Parathyroid adenoma (tissue), 2 donors: ENCODE results near the gene WDR33.
"Not testable (repeated sequence)": the region's sequence is repeated elsewhere in the genome, so short reads cannot be mapped to it uniquely, and the experiment has no call there.

Experiments
- H2AFZ ChIP-seq: fragments of 300-600 bp; sonication (generic); one replicate; pipeline ENCODE4 v1.7.0; 2017; ENCODE audit warnings: antibody characterized with exemption, mild to moderate bottlenecking
- H3K27ac ChIP-seq: fragments of 300-600 bp; sonication (generic); one replicate; pipeline ENCODE4 v1.7.0; 2017
- H3K27me3 ChIP-seq: fragments of 300-600 bp; sonication (generic); one replicate; pipeline ENCODE4 v1.7.0; 2017; ENCODE audit warnings: low read length; ENCODE audit not compliant: control insufficient read depth, insufficient read depth
- H3K36me3 ChIP-seq: fragments of 300-600 bp; sonication (generic); one replicate; pipeline ENCODE4 v1.7.0; 2017; ENCODE audit warnings: low read length; ENCODE audit not compliant: control insufficient read depth, insufficient read depth
- H3K4me1 ChIP-seq: fragments of 300-600 bp; sonication (generic); one replicate; pipeline ENCODE4 v1.7.0; 2017; ENCODE audit warnings: control low read depth
- H3K4me2 ChIP-seq: fragments of 300-600 bp; sonication (generic); one replicate; pipeline ENCODE4 v1.7.0; 2017; ENCODE audit warnings: low read length
- H3K4me3 ChIP-seq: fragments of 300-600 bp; sonication (generic); one replicate; pipeline ENCODE4 v1.7.0; 2017; ENCODE audit warnings: low read depth, low read length
- H3K79me2 ChIP-seq: fragments of 300-600 bp; sonication (generic); one replicate; pipeline ENCODE4 v1.7.0; 2017; ENCODE audit warnings: control low read depth
- H3K9ac ChIP-seq: fragments of 300-600 bp; sonication (generic); one replicate; pipeline ENCODE4 v1.7.0; 2017; ENCODE audit warnings: mild to moderate bottlenecking
- H3K9me3 ChIP-seq: fragments of 300-600 bp; sonication (generic); one replicate; pipeline ENCODE4 v1.7.0; 2017; ENCODE audit warnings: low read length; ENCODE audit not compliant: control insufficient read depth
- TF ChIP-seq, protein P1 (sequence below): fragments of 300-600 bp; sonication (generic); IDR thresholded peaks from one replicate; pipeline ENCODE4 v1.7.0; 2017; ENCODE audit warnings: antibody characterized with exemption, mild to moderate bottlenecking
- donor health status: primary hyperparathyroidism.

WDR33 gene

DNA sequence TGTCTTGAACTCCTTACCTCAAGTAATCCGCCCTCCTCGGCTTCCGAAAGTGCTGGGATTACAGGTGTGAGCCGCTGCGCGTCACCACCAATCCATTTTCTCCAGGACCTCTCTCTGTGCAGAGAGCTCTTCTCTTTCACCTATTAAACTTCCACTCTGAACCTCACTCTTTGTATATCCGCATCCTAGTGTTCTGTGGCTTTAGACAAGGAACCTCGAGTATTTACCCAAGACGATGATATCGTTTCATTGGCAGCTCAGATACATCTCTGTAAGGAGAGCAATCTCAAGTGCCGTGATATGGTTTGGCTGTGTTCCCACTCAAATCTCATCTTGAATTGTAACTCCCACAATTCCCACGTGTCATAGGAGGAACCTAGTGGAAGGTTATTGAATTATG lies 15.1 kb upstream of the WDR33 start:
- TF ChIP-seq, protein P1, sequence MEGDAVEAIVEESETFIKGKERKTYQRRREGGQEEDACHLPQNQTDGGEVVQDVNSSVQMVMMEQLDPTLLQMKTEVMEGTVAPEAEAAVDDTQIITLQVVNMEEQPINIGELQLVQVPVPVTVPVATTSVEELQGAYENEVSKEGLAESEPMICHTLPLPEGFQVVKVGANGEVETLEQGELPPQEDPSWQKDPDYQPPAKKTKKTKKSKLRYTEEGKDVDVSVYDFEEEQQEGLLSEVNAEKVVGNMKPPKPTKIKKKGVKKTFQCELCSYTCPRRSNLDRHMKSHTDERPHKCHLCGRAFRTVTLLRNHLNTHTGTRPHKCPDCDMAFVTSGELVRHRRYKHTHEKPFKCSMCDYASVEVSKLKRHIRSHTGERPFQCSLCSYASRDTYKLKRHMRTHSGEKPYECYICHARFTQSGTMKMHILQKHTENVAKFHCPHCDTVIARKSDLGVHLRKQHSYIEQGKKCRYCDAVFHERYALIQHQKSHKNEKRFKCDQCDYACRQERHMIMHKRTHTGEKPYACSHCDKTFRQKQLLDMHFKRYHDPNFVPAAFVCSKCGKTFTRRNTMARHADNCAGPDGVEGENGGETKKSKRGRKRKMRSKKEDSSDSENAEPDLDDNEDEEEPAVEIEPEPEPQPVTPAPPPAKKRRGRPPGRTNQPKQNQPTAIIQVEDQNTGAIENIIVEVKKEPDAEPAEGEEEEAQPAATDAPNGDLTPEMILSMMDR = no peak
- Histone ChIP-seq H3K79me2 (no peaks in the 10 kb centered on the region), H3K9ac (no peak overlapping the region), H3K27ac (no peak overlapping the region), H3K4me3 (no peak overlapping the region), H3K9me3 (no peaks in the 10 kb centered on the region), H3K27me3 (no peaks in the 10 kb centered on the region), H3K4me1 (no peaks in the 10 kb centered on the region), H3K36me3 (no peaks in the 10 kb centered on the region), H2AFZ (no peak overlapping the region), H3K4me2 (no peak overlapping the region)

DNA sequence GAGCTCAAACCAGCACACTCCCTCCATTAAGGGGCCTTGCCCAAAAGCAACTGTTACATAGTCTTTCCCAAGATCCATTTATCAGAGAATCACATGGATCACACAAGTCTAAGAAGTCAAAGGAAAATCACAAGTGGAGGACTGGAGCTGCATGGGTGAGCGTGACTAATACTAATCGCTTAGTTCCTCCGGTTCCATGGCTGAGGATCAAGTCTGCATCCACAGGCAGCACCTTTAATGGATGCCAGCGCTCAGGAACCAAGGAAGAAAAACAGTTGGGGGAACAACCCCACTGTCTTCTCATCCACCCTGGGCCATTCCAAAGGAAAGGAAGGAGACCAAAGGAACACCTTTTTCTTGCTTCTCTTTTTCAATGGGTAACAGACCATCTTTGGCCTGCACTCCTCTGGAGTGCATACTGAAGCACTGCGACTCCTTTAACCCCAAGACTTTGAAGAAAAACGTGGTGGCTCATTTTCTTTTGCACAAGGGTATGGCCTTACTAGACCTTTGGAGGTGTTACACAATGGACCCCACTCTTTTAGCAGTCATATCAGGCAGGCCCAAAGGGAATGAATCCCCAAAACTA lies 9.2 kb upstream of the WDR33 start:
- Histone ChIP-seq H2AFZ (no peak overlapping the region), H3K27ac (no peak overlapping the region), H3K79me2 (no peaks in the 10 kb centered on the region), H3K4me2 (no peak overlapping the region), H3K36me3 (no peaks in the 10 kb centered on the region), H3K27me3 (no peaks in the 10 kb centered on the region), H3K4me3 (no peak overlapping the region), H3K9ac (no peak overlapping the region), H3K9me3 (no peaks in the 10 kb centered on the region), H3K4me1 (no peaks in the 10 kb centered on the region)
- TF ChIP-seq, protein P1 = no peak

DNA sequence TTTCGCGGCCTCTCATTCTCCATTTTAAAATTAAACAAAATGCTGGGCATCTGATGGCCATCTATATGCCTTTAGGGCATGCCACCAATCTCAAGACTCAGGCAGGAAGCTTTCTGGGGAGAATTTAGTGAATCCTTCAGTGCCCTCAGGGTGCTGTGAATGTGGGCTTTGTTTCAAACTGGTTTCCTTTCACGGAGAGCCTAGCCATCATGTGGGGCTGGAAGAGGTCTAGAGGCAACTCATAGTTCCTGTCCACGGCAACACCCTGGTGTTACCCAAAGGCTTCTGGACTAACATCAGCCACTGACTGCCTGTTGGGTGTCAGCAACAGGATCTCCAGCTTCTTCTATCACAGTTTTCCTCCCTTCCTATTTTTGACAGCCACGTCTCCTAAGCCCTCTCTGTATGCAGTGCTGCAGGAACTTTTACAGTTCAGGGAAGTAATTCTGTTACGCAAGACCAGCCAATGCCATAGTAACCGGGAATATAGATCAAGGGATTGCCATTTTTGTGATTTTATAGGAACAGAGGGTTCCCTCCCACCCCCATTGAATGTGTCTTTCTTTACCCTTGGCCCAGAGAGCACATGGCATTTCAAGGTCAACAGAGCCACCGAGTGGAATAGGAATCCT lies 7.9 kb upstream of the WDR33 start:
- Histone ChIP-seq H3K9me3 (no peaks in the 10 kb centered on the region), H3K4me2 (no peak overlapping the region), H3K36me3 (no peaks in the 10 kb centered on the region), H3K27ac (no peak overlapping the region), H3K79me2 (no peaks in the 10 kb centered on the region), H3K4me1 (no peaks in the 10 kb centered on the region), H2AFZ (no peak overlapping the region), H3K4me3 (no peak overlapping the region), H3K9ac (no peak overlapping the region), H3K27me3 (no peaks in the 10 kb centered on the region)
- TF ChIP-seq, protein P1 = no peak

DNA sequence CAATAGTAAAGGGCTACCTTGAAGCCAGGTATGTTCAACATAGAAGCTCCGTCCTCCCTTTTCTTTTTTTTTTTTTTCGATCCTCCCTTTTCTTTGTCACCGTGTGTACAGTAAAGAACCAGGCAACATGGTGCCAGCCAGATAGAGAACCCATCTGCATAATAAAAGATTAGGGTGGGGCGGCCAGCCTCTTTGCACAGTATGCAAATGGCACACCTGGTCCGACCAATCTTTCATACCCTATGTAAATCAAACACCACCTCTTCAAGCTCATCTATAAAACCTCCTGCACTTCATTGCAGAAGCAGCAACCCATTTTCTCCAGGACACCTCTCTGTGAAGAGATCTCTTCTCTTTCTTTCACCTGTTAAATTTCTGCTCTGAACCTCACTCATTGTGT lies 7.3 kb upstream of the WDR33 start:
- TF ChIP-seq, protein P1 = no peak
- Histone ChIP-seq H3K36me3 (no peaks in the 10 kb centered on the region), H3K79me2 (no peaks in the 10 kb centered on the region), H3K27ac (no peak overlapping the region), H3K4me1 (no peaks in the 10 kb centered on the region), H3K4me3 (no peak overlapping the region), H3K27me3 (no peaks in the 10 kb centered on the region), H3K4me2 (no peak overlapping the region), H3K9ac (no peak overlapping the region), H2AFZ (no peak overlapping the region), H3K9me3 (no peaks in the 10 kb centered on the region)

DNA sequence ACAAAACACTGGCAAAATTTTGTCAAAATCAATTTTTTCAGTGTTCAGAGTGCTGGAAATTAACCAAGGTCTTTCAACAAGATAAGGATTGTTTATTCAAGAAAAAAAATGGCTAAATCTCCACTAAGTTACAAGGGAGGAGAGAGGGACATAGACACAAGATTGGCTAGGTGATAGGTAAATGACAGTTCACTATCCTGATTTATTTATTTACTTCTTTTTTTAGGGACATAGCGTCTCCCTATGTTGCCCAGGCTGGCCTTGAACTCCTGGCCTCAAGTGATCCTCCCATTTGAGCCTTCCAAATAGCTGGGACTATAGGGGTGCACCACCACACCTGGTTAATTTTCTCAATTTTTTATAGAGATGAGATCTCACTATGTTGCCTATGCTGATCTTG lies 3.7 kb upstream of the WDR33 start:
- Histone ChIP-seq H3K4me2 (no peak overlapping the region), H3K36me3 (no peaks in the 10 kb centered on the region), H3K4me3 (no peak overlapping the region), H3K4me1 (no peaks in the 10 kb centered on the region), H3K79me2 (no peaks in the 10 kb centered on the region), H2AFZ (no peak overlapping the region), H3K27me3 (no peaks in the 10 kb centered on the region), H3K9me3 (no peaks in the 10 kb centered on the region), H3K9ac (no peak overlapping the region), H3K27ac (no peak overlapping the region)
- TF ChIP-seq, protein P1 = no peak

DNA sequence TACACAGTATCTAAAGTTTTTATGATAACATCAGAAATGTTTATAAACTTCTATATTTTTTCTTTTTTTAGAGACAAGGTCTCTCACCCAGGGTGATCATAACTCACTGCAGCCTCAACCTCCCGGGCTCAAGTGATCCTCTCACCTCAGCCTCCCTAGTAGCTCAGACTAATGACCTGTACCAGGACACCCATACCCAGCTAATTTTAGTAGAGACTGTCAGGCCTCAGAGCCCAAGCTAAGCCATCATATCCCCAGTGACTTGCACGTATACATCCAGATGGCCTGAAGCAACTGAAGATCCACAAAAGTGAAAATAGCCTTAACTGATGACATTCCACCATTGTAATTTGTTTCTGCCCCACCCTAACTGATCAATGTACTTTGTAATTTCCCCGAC lies 1.5 kb upstream of the WDR33 start:
- not testable (repeated sequence) for H3K4me2 ChIP-seq, H3K27ac ChIP-seq, H3K36me3 ChIP-seq, H3K4me3 ChIP-seq, H3K9me3 ChIP-seq, H2AFZ ChIP-seq, H3K27me3 ChIP-seq, H3K4me1 ChIP-seq, H3K9ac ChIP-seq
- H3K79me2 ChIP-seq = peaks cover 15% of the 10 kb centered on the region
